ENCODE results near the gene RAD51. TPM values are rescaled to one million over a fixed set of nuclear protein-coding genes. Genes with fewer than 3 reads are reported as not detected.

The RAD51 gene
- total and polyA plus RNA-seq, 2 donors (not counting 3 experiments of a cell fraction or from before 2014, with no cell fraction given) = 11.1 to 30.9 TPM

DNA sequence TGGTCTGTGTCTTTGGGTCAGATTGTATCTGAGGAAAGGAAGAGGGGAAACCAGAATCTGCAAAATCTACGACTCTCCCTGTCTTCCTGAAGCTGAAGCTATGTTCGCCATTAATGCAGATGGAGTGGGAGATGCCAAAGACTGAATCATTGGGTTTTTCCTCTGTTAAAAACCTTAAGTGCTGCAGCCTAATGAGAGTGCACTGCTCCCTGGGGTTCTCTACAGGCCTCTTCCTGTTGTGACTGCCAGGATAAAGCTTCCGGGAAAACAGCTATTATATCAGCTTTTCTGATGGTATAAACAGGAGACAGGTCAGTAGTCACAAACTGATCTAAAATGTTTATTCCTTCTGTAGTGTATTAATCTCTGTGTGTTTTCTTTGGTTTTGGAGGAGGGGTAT is 36.1 kb downstream of the RAD51 start:
- POLR2A ChIA-PET = no interaction called here
- Histone ChIP-seq H3K9ac (replicated peaks; ENCODE audit: extremely low read depth, insufficient read depth, low read length) (peak overlapping the region; percentile 0), H3K27ac (ENCODE audit: insufficient read depth, low read depth, low read length) (peak overlapping the region; percentile 46), H3K4me2 (ENCODE audit: insufficient read depth, low read length) (peak overlapping the region; percentile 39), H3K4me1 (ENCODE audit: control insufficient read depth, extremely low read depth, insufficient read depth, low read length) (peaks cover 9% of the 10 kb centered on the region), H2AFZ (ENCODE audit: low read depth, low read length) (peak overlapping the region; percentile 79), H3K27me3 (ENCODE audit: control insufficient read depth in 2 of 2, insufficient read depth in 2 of 2, low read length in 2 of 2) (no peaks in the 10 kb centered on the region), H3K9me3 (replicated peaks; ENCODE audit: control insufficient read depth, insufficient read depth, low read length) (no peaks in the 10 kb centered on the region), H3K4me3 (replicated peaks in 1 of 3; ENCODE audit: insufficient read depth in 1 of 3, low read depth in 1 of 3, low read length in 3 of 3) (peak overlapping the region in 1 of 3 experiments; percentile 15), H4K20me1 (replicated peaks; ENCODE audit: control insufficient read depth, extremely low read depth, insufficient read depth, low read length) (no peaks in the 10 kb centered on the region), H3K9me1 (replicated peaks; ENCODE audit: control insufficient read depth, extremely low read depth, insufficient read depth, low read length) (no peaks in the 10 kb centered on the region), H3K36me3 (ENCODE audit: control insufficient read depth in 2 of 2, extremely low read depth in 1 of 2, insufficient read depth in 2 of 2, low read length in 2 of 2) (peaks cover 0 to 12% of the 10 kb centered on the region in 2 experiments), H3K79me2 (ENCODE audit: control insufficient read depth, insufficient read depth, low read length) (no peaks in the 10 kb centered on the region)
- DNase-seq (ENCODE audit: low read depth, low spot score) = peak; percentile 73
- dilution Hi-C loops (cut with MboI; ENCODE audit: extremely low pct_ligation_motif_present, low sequenced_read_pairs) (no loop called here), intact Hi-C loops (cut with micrococcal nuclease) (no loop called here)
- CTCF ChIA-PET = interaction anchor here (0.6 to 1.9 kb wide), 13 partner anchors 8 to 141 kb away, joined by 3 to 12 read pairs (median 4); no protein-coding TSS in a partner anchor
- no TSS peak for BruUV-seq (replicated peaks)
- peak; percentile 67 for FAIRE-seq
- peak; percentile 10 for TF ChIP-seq GATA2 (IDR thresholded peaks at IDR 0.05; ENCODE audit: insufficient read depth, insufficient read length, low read depth, low read length)
- TF ChIP-seq, protein P1, sequence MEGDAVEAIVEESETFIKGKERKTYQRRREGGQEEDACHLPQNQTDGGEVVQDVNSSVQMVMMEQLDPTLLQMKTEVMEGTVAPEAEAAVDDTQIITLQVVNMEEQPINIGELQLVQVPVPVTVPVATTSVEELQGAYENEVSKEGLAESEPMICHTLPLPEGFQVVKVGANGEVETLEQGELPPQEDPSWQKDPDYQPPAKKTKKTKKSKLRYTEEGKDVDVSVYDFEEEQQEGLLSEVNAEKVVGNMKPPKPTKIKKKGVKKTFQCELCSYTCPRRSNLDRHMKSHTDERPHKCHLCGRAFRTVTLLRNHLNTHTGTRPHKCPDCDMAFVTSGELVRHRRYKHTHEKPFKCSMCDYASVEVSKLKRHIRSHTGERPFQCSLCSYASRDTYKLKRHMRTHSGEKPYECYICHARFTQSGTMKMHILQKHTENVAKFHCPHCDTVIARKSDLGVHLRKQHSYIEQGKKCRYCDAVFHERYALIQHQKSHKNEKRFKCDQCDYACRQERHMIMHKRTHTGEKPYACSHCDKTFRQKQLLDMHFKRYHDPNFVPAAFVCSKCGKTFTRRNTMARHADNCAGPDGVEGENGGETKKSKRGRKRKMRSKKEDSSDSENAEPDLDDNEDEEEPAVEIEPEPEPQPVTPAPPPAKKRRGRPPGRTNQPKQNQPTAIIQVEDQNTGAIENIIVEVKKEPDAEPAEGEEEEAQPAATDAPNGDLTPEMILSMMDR (IDR thresholded peaks at IDR 0.05; ENCODE audit: extremely low read depth in 1 of 2, insufficient read depth in 1 of 2, low read depth in 1 of 2, low read length in 2 of 2) = no peak

DNA sequence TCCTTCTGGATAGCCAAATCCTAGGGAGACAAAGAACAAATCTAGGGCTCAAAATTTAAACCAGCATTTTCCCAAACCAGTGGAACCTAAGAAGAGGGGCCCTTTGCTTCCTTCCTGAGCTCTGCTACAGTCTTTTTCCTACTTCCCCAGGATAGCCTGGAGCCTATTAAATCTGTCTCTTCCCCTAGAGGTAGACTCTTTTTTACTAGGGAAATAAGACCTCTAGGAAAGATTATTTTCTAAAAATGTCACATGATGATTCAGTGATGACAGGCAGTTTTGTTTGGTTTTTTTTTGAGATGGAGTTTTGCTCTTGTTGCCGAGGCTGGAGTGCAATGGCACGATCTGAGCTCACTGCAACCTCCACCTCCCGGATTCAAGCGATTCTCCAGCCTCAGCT is 41.6 kb downstream of the RAD51 start:
- Histone ChIP-seq H3K27me3 (ENCODE audit: control insufficient read depth in 2 of 2, insufficient read depth in 2 of 2, low read length in 2 of 2) (no peaks in the 10 kb centered on the region), H3K9ac (replicated peaks; ENCODE audit: extremely low read depth, insufficient read depth, low read length) (no peak overlapping the region), H3K4me1 (ENCODE audit: control insufficient read depth, extremely low read depth, insufficient read depth, low read length) (no peaks in the 10 kb centered on the region), H3K9me1 (replicated peaks; ENCODE audit: control insufficient read depth, extremely low read depth, insufficient read depth, low read length) (no peaks in the 10 kb centered on the region), H3K27ac (ENCODE audit: insufficient read depth, low read depth, low read length) (no peak overlapping the region), H3K9me3 (replicated peaks; ENCODE audit: control insufficient read depth, insufficient read depth, low read length) (no peaks in the 10 kb centered on the region), H3K4me3 (replicated peaks in 1 of 3; ENCODE audit: insufficient read depth in 1 of 3, low read depth in 1 of 3, low read length in 3 of 3) (no peak overlapping the region), H3K36me3 (ENCODE audit: control insufficient read depth in 2 of 2, extremely low read depth in 1 of 2, insufficient read depth in 2 of 2, low read length in 2 of 2) (peaks cover 15 to 20% of the 10 kb centered on the region in 2 experiments), H3K4me2 (ENCODE audit: insufficient read depth, low read length) (no peak overlapping the region), H3K79me2 (ENCODE audit: control insufficient read depth, insufficient read depth, low read length) (no peaks in the 10 kb centered on the region), H4K20me1 (replicated peaks; ENCODE audit: control insufficient read depth, extremely low read depth, insufficient read depth, low read length) (no peaks in the 10 kb centered on the region), H2AFZ (ENCODE audit: low read depth, low read length) (no peak overlapping the region)
- ChIA-PET POLR2A (no interaction called here), CTCF (interaction anchor here (1.4 kb wide), 1 partner anchor 122 kb away, joined by 5 read pairs; no protein-coding TSS in a partner anchor)
- DNase-seq (ENCODE audit: low read depth, low spot score) = no peak
- TF ChIP-seq GATA2 (IDR thresholded peaks at IDR 0.05; ENCODE audit: insufficient read depth, insufficient read length, low read depth, low read length) = no peak
- no TSS peak for BruUV-seq (replicated peaks)
- intact Hi-C loops (cut with micrococcal nuclease) (no loop called here), dilution Hi-C loops (cut with MboI; ENCODE audit: extremely low pct_ligation_motif_present, low sequenced_read_pairs) (no loop called here)
- no peak for FAIRE-seq
